HepG2 (cell line): Measurements from ENCODE around the gene COBLL1. TPM values are rescaled to one million over a fixed set of nuclear protein-coding genes. Genes with fewer than 3 reads are reported as not detected.

Experiments
- ARID2 ChIP-seq: sonication (generic); formaldehyde crosslinking; IDR thresholded peaks from 2 replicates; pipeline ENCODE4 v1.8.1; 2022; ENCODE audit warnings: mild to moderate bottlenecking, missing genetic modification reagents, borderline replicate concordance
- ATAD3A ChIP-seq: sonication (generic); formaldehyde crosslinking; IDR thresholded peaks from 2 replicates; pipeline ENCODE4 v1.4.0; 2020; ENCODE audit warnings: missing genetic modification reagents
- CREB3 ChIP-seq: sonication (generic); formaldehyde crosslinking; IDR thresholded peaks from 2 replicates; pipeline ENCODE4 v1.5.0; 2020; ENCODE audit warnings: missing genetic modification reagents
- GATAD1 ChIP-seq: IDR thresholded peaks from 2 replicates; pipeline ENCODE4 v1.6.1; 2016; ENCODE audit warnings: missing genetic modification reagents, missing compliant biosample characterization
- MED13 ChIP-seq: sonication (generic); formaldehyde crosslinking; IDR thresholded peaks from 2 replicates; pipeline ENCODE4 v1.5.0; 2020; ENCODE audit warnings: missing genetic modification reagents
- NCOA2 ChIP-seq: sonication (generic); formaldehyde crosslinking; IDR thresholded peaks from 2 replicates; pipeline ENCODE4 v1.8.0; 2022; ENCODE audit warnings: inconsistent platforms
- PRPF4 ChIP-seq: fragments of 200-400 bp; formaldehyde crosslinking; IDR thresholded peaks from 2 replicates; pipeline ENCODE4 v1.6.1; 2016; ENCODE audit warnings: low read length, low read depth; ENCODE audit not compliant: poor library complexity, severe bottlenecking
- RARG ChIP-seq: sonication (generic); formaldehyde crosslinking; IDR thresholded peaks from 2 replicates; pipeline ENCODE4 v1.4.0; 2020; ENCODE audit warnings: low read depth, mild to moderate bottlenecking, missing genetic modification reagents
- SYNCRIP ChIP-seq: fragments of 200-400 bp; formaldehyde crosslinking; IDR thresholded peaks from 2 replicates; pipeline ENCODE4 v1.6.1; 2018; ENCODE audit warnings: mild to moderate bottlenecking, low read depth, low read length; ENCODE audit not compliant: insufficient read depth
- TFE3 ChIP-seq: IDR thresholded peaks from 2 replicates; pipeline ENCODE4 v1.6.1; 2016
- ZC3H13 ChIP-seq: sonication (generic); formaldehyde crosslinking; IDR thresholded peaks from 2 replicates; pipeline ENCODE4 v1.8.1; 2023; ENCODE audit warnings: mild to moderate bottlenecking, missing genetic modification reagents, moderate library complexity
- ZNF142 ChIP-seq: sonication (generic); formaldehyde crosslinking; IDR thresholded peaks from 2 replicates; pipeline ENCODE4 v1.4.0; 2020; ENCODE audit warnings: missing genetic modification reagents
- ZNF570 ChIP-seq: sonication (generic); formaldehyde crosslinking; IDR thresholded peaks from 2 replicates; pipeline ENCODE4 v1.4.0; 2020; ENCODE audit warnings: mild to moderate bottlenecking, missing genetic modification reagents, borderline replicate concordance
- ZNF687 ChIP-seq: sonication (generic); formaldehyde crosslinking; IDR thresholded peaks from 2 replicates; pipeline ENCODE4 v1.5.1; 2020; ENCODE audit warnings: mild to moderate bottlenecking, missing genetic modification reagents, moderate library complexity
- ZNF775 ChIP-seq: sonication (generic); formaldehyde crosslinking; IDR thresholded peaks from 2 replicates; pipeline ENCODE4 v1.4.0; 2020; ENCODE audit warnings: missing genetic modification reagents, mild to moderate bottlenecking, moderate library complexity, borderline replicate concordance
- ZNF782 ChIP-seq: sonication (generic); formaldehyde crosslinking; IDR thresholded peaks from 2 replicates; pipeline ENCODE4 v1.4.0; 2020; ENCODE audit warnings: missing genetic modification reagents, mild to moderate bottlenecking, borderline replicate concordance
- polyA plus RNA-seq, 8 experiments: library from polyadenylated mRNA; depleted of rRNA in 3 of 8; stranded (reverse) in 7 of 8; unstranded in 1 of 8; fragments of >200 nt; fragmentation: Illumina TruSeq in 4 of 8; extraction: Trizol in 4 of 8; gene quantifications; 2 replicates each; pipeline versions ENCODE4 v1.2.1 to v1.2.3, GENCODE V29; 2011 to 2016; ENCODE audit warnings: low read depth in 4 of 8, missing spikeins in 1 of 8, mixed read lengths in 1 of 8; ENCODE audit not compliant: insufficient read depth in 1 of 8
- total RNA-seq, 5 experiments: library from RNA; depleted of rRNA; stranded (reverse); fragments of >200 nt; fragmentation: Illumina TruSeq; extraction: Trizol; gene quantifications; 2 replicates each; pipeline ENCODE4 v1.2.3, GENCODE V29; 2016; ENCODE audit warnings: low read depth in 1 of 5
- TF ChIP-seq, protein P1 (sequence below): sonication (generic); IDR thresholded peaks from 2 replicates; pipeline ENCODE4 v1.6.1; 2016; ENCODE audit warnings: low read depth, borderline replicate concordance

The COBLL1 gene
- total and polyA plus RNA-seq, 2 of the 13 experiments (the other 11 are each of a cell fraction or from before 2014, with no cell fraction given), result 32.6 to 86.8 TPM

GRCh38 chr2:164694275-164694695 is 147.3 kb downstream of the COBLL1 start (continued):
- TF ChIP-seq TFE3, result no peak
- TF ChIP-seq GATAD1 (CRISPR knock-in tag), result no peak
- TF ChIP-seq ZNF782, result no peak
- no peak for TF ChIP-seq ZNF570 (CRISPR knock-in tag)
- no peak for TF ChIP-seq ARID2 (CRISPR knock-in tag)
- TF ChIP-seq, protein P1, sequence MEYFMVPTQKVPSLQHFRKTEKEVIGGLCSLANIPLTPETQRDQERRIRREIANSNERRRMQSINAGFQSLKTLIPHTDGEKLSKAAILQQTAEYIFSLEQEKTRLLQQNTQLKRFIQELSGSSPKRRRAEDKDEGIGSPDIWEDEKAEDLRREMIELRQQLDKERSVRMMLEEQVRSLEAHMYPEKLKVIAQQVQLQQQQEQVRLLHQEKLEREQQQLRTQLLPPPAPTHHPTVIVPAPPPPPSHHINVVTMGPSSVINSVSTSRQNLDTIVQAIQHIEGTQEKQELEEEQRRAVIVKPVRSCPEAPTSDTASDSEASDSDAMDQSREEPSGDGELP, result no peak
- no peak for TF ChIP-seq MED13 (CRISPR knock-in tag)
- no peak for TF ChIP-seq NCOA2
- no peak for TF ChIP-seq ATAD3A (CRISPR knock-in tag)
- TF ChIP-seq RARG (CRISPR knock-in tag), result no peak
- TF ChIP-seq ZNF142 (CRISPR knock-in tag), result no peak
- TF ChIP-seq ZNF687 (CRISPR knock-in tag), result no peak
- TF ChIP-seq ZC3H13 (CRISPR knock-in tag), result no peak
- no peak for TF ChIP-seq CREB3 (CRISPR knock-in tag)
- no peak for TF ChIP-seq ZNF775 (CRISPR knock-in tag)
- no peak for TF ChIP-seq SYNCRIP
- TF ChIP-seq PRPF4, result no peak
